ENCODE results near the gene NKIRAS1. TPM values are rescaled to one million over a fixed set of nuclear protein-coding genes. Genes with fewer than 3 reads are reported as not detected.

The NKIRAS1 gene
- total and polyA plus RNA-seq, 2 of the 8 experiments (the other 6 are each of a cell fraction or from before 2014, with no cell fraction given): 3.4 to 7.0 TPM

GRCh38 chr3:23886311-23886710 lies 30.5 kb downstream of the NKIRAS1 start:
- POLR2A ChIA-PET (ENCODE audit: partially characterized antibody): interaction anchor here (0.5 to 9.0 kb wide), 4 partner anchors 9 to 122 kb away, joined by 3 to 143 read pairs (median 4); partner anchors contain the start of genes NKIRAS1 and RPL15
- Histone ChIP-seq H3K79me2 (ENCODE audit: control insufficient read depth in 1 of 2, insufficient read depth in 2 of 2, low read length in 2 of 2) (peaks cover 0 to 26% of the 10 kb centered on the region in 2 experiments; a peak in 1 of 4 replicates), H3K23me2 (ENCODE audit: low read depth, low read length) (no peaks in the 10 kb centered on the region), H4K8ac (ENCODE audit: extremely low read depth, insufficient read depth, low read length) (no peak overlapping the region), H3K9ac (replicated peaks in 1 of 4; ENCODE audit: extremely low read depth in 1 of 4, low read depth in 3 of 4, low read length in 3 of 4) (no peak overlapping the region), H3K56ac (replicated peaks; ENCODE audit: insufficient read length, low read depth, low read length) (no peak overlapping the region), H2BK15ac (ENCODE audit: low read length) (no peak overlapping the region), H2AK5ac (ENCODE audit: low read depth, low read length) (no peak overlapping the region), H2BK20ac (ENCODE audit: low read length) (no peak overlapping the region), H4K20me1 (replicated peaks in 1 of 2; ENCODE audit: control insufficient read depth in 1 of 2, insufficient read depth in 2 of 2, low read length in 2 of 2) (peaks cover 5 to 6% of the 10 kb centered on the region in 2 experiments), H2BK5ac (ENCODE audit: low read depth, low read length) (no peak overlapping the region), H2BK120ac (replicated peaks; ENCODE audit: low read depth, low read length) (no peak overlapping the region), H3K27ac (ENCODE audit: low read depth, low read length) (no peak overlapping the region), H3K27me3 (replicated peaks in 1 of 4; ENCODE audit: control insufficient read depth in 3 of 4, extremely low read depth in 1 of 4, insufficient read depth in 3 of 4, low read length in 3 of 4) (no peaks in the 10 kb centered on the region), H2AFZ (ENCODE audit: low read length) (no peak overlapping the region), H3K14ac (ENCODE audit: insufficient read length) (no peak overlapping the region), H3K36me3 (ENCODE audit: control insufficient read depth in 2 of 4, insufficient read depth in 4 of 4, low read length in 3 of 4) (peaks cover 0 to 20% (median 7%) of the 10 kb centered on the region in 4 experiments; a peak in 5 of 8 replicates), H3K4me2 (ENCODE audit: insufficient read depth in 1 of 2, low read depth in 2 of 2, low read length in 2 of 2) (no peak overlapping the region), H4K91ac (replicated peaks; ENCODE audit: insufficient read length, low read length) (no peak overlapping the region), H4K5ac (ENCODE audit: insufficient read length, low read depth, low read length) (no peak overlapping the region), H3K4me3 (ENCODE audit: extremely low read depth in 1 of 4, insufficient read depth in 2 of 4, low read depth in 3 of 4, low read length in 4 of 4) (no peak overlapping the region), H2BK12ac (ENCODE audit: low read depth, low read length) (no peak overlapping the region), H3K79me1 (ENCODE audit: low read depth, low read length) (peaks cover 2% of the 10 kb centered on the region), H3K18ac (ENCODE audit: extremely low read depth, low read length) (no peak overlapping the region), H3K4ac (replicated peaks; ENCODE audit: insufficient read length, low read depth, low read length) (no peak overlapping the region), H3K4me1 (replicated peaks in 1 of 4; ENCODE audit: control insufficient read depth in 3 of 4, insufficient read depth in 4 of 4, low read length in 3 of 4) (no peaks in the 10 kb centered on the region), H3K9me3 (ENCODE audit: insufficient read depth in 2 of 2, low read depth in 1 of 2, low read length in 1 of 2) (peaks cover 0 to 5% of the 10 kb centered on the region in 2 experiments; a peak in 1 of 4 replicates), H3K23ac (ENCODE audit: insufficient read length) (no peak overlapping the region)
- DNase-seq (ENCODE audit: low read depth in 1 of 2, low spot score in 2 of 2): no peak
- CTCF ChIA-PET (ENCODE audit: partially characterized antibody): interaction anchor here (1.2 to 2.6 kb wide), 2 partner anchors 11 to 61 kb away, joined by 3 to 15 read pairs; no protein-coding TSS in a partner anchor
- FAIRE-seq: no peak
- 94% methylated on average over 3 of the region's 3 CpGs; no CpG with 5 or more reads in 1 of the 2 experiments for WGBS, 2 experiments (ENCODE audit: extremely low coverage in 1 of 2, insufficient coverage in 1 of 2, insufficient read length in 1 of 2, insufficient replicate concordance in 2 of 2, low coverage in 1 of 2, low lambda C conversion rate in 2 of 2, missing lambda C conversion rate in 1 of 2)
- TF ChIP-seq TCF12 (IDR thresholded peaks at IDR 0.05; ENCODE audit: low read depth, low read length) (no peak), SRF (IDR thresholded peaks at IDR 0.05; ENCODE audit: low read depth, low read length) (no peak), SP2 (IDR thresholded peaks at IDR 0.05; ENCODE audit: low read length) (no peak), HDAC6 (IDR thresholded peaks at IDR 0.05; ENCODE audit: low read depth, low read length) (no peak), POLR2A (IDR thresholded peaks at IDR 0.05; ENCODE audit: control extremely low read depth in 1 of 2, low read depth in 2 of 2, low read length in 2 of 2) (no peak), JUN (IDR thresholded peaks at IDR 0.05; ENCODE audit: low read depth, low read length) (no peak), CREB1 (IDR thresholded peaks at IDR 0.05) (no peak), HDAC2 (IDR thresholded peaks at IDR 0.05; ENCODE audit: borderline replicate concordance in 1 of 2, low read depth in 2 of 2, low read length in 2 of 2) (no peak), RAD21 (IDR thresholded peaks at IDR 0.05 in 1 of 2, conservative IDR thresholded peaks at IDR 0.05 in 1 of 2; ENCODE audit: low read depth in 2 of 2, low read length in 2 of 2) (no peak), BRCA1 (IDR thresholded peaks at IDR 0.05; ENCODE audit: low read depth, low read length) (no peak), MAFK (IDR thresholded peaks at IDR 0.05; ENCODE audit: low read depth, low read length) (no peak), TEAD4 (IDR thresholded peaks at IDR 0.05; ENCODE audit: low read depth, low read length) (no peak)
- TF ChIP-seq, protein P1, sequence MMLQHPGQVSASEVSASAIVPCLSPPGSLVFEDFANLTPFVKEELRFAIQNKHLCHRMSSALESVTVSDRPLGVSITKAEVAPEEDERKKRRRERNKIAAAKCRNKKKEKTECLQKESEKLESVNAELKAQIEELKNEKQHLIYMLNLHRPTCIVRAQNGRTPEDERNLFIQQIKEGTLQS (IDR thresholded peaks at IDR 0.05; ENCODE audit: insufficient read depth, low read depth, low read length): no peak

Data from H1 (cell line).